Measurements from ENCODE around the gene TCF15.

Gene TCF15, protein sequence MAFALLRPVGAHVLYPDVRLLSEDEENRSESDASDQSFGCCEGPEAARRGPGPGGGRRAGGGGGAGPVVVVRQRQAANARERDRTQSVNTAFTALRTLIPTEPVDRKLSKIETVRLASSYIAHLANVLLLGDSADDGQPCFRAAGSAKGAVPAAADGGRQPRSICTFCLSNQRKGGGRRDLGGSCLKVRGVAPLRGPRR

DNA sequence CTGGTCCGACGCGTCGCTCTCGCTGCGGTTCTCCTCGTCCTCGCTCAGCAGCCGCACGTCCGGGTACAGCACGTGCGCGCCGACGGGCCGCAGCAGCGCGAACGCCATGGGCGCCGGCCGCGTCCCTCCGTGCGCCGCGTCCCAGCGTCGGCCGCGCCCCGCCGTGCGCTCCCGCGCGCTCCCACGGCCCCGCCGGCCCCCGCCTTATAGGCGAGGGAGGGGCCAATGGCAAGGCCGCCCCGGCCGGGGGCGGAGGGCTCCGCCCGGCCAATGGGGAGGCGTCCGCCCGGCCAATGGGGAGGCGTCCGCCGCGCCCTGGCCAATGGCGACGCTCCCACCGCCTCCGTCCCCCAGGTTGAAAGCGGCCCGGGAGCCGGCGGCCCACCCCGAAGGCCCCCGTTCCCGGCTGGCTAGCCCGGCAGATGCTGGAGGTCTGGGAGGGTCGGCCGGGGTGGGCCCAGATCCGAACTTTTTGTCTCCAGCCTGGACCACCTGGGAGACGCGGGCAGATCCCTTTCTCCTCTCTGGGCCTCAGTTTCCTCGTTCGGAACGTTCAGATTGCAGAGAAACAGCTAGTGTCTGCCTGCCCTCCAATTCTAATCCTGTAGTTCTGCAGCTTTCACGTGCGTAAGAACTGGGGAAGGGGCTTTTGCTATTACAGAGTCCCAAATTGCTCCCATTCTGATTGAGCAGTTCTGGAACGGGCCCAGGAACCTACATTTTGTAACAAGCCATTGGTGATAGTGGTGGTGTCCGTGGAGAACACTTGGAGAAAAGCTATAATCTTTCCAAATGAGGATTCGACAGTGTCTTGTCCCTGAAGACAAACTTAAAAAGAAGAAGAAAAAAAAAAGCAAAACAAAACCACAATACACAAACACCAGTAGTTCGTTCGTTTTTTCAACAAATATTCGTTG, at the start of gene TCF15:
TCF15 (minus strand) TSS at position 180 of the 917 bp plus-strand sequence; CDS start at position 108, 72 bp downstream.
- Mint-ChIP-seq H3K27me3 (peaks cover 61 to 77% of the 10 kb centered on the region in 2 donors), H3K36me3 (no peaks in the 10 kb centered on the region)
- DNase-seq, result no peak

DNA sequence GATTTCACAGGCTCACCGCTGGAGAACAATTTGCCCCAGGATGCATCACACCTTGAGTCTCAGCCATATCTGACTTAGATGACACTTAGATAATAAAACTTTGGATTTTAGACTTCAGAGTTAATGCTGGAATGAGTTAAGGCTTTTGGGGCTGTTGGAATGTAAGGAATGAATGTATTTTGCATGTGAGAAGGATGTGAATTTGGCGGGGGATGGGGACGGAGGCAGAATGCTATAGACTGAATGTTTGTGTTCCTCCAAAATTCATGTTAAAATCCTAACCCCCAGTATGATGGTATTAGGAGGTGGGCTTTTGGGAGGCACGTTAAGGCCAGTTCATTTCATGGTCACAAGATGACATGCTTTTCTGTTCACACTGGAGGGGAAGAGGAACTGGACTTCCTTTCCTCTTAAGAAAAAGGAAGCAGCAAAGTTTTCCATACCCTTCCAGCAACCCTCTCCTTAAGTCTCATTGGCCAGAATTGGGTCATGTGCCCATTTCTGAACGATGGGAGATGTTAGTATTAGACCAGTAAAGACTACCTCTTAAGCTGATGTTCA, 48.7 kb upstream of the TCF15 start:
- Mint-ChIP-seq H3K27me3 (peaks cover 58 to 60% of the 10 kb centered on the region in 2 donors), H3K4me1 (peaks cover 26 to 37% of the 10 kb centered on the region in 2 donors), H3K9me3 (no peaks in the 10 kb centered on the region), H3K27ac (no peak overlapping the region), H3K4me3 (no peak overlapping the region), H3K36me3 (peaks cover 5 to 11% of the 10 kb centered on the region in 2 donors)
- DNase-seq (no peak), ATAC-seq (replicated peaks) (no peak)

More for the DNA sequence above, at the start of gene TCF15:
- H3K4me1 Mint-ChIP-seq, result peaks cover 2 to 10% of the 10 kb centered on the region in 2 donors
- no peak within 1 kb of the TSS for H3K4me3 Mint-ChIP-seq
- no peak within 1 kb of the TSS for H3K27ac Mint-ChIP-seq
- ATAC-seq (replicated peaks), result peak in 1 of 2 donors; percentile 48
- H3K9me3 Mint-ChIP-seq, result no peaks in the 10 kb centered on the region

DNA sequence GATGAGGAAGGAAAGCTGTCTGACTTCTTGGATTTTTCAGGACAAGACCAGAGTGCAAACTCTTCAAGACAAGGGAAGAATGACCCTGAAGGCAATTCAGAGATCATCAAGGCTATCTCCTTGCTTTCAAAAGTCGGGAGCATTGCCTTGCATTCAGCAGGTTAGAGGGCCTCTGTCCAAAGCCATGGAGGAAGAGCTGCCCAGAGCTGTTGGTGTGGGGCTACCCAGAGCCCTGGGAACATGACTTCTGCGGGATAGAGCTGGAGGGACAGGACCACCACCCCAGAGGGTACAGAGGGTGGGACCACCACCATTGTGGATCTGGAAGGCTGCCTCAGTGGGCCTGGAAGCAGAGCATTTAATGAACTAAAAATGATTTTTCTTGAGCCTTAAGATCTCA, 48.1 kb upstream of the TCF15 start:
- peaks cover 56 to 57% of the 10 kb centered on the region in 2 donors for H3K27me3 Mint-ChIP-seq
- H3K4me1 Mint-ChIP-seq, result peaks cover 26 to 39% of the 10 kb centered on the region in 2 donors
- H3K36me3 Mint-ChIP-seq, result peaks cover 5 to 10% of the 10 kb centered on the region in 2 donors
- ATAC-seq (replicated peaks) (no peak), DNase-seq (no peak)
- H3K4me3 Mint-ChIP-seq, result no peak overlapping the region
- no peak overlapping the region for H3K27ac Mint-ChIP-seq
- H3K9me3 Mint-ChIP-seq, result no peaks in the 10 kb centered on the region

DNA sequence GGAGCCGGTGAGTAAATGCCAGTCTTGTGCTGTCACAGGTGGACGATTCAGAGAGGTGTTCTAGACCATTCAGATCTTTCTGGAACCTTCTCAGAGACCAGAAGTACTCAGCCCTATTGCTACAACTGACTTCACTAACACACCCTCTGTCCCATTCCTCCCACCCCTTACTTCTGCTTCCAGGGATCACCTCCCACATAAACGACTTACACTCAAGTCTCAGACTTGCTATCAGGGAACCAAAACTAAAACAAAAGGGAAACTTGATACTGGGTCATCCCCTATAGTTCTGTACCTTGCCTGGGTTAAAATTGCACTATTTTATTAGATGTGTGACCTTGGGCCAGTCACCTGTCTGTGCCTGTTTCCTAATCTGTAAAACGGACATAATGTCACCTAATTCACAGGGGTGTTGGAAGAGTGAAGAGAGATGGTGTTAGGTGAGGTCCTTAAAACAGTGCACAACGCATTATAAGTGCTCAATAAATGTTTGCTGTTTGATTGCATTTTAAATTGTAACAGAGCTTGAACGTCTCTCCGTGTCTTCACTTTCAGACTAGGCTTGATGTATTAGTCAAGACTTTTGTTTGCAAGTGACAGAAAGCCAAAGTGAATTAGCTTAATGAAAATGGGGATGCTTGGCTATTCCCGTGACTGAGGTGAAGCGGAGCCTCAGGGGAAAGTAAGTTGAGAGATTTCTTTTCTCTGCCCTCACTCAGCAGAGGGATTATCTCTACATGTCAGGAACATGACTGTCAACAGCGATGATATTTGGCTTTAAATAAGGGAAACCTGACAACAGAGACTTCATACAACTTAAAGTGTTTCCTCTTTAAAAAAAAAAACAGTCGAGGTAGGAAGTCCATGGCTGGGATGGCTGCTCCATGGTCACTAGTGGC, 45.9 kb upstream of the TCF15 start:
- no peak overlapping the region for H3K27ac Mint-ChIP-seq
- H3K4me1 Mint-ChIP-seq, result peaks cover 26 to 42% of the 10 kb centered on the region in 2 donors
- ATAC-seq (replicated peaks), result no peak
- peaks cover 34 to 44% of the 10 kb centered on the region in 2 donors for H3K27me3 Mint-ChIP-seq
- no peak overlapping the region for H3K4me3 Mint-ChIP-seq
- DNase-seq, result no peak
- peaks cover 6 to 9% of the 10 kb centered on the region in 2 donors for H3K36me3 Mint-ChIP-seq
- H3K9me3 Mint-ChIP-seq, result no peaks in the 10 kb centered on the region

DNA sequence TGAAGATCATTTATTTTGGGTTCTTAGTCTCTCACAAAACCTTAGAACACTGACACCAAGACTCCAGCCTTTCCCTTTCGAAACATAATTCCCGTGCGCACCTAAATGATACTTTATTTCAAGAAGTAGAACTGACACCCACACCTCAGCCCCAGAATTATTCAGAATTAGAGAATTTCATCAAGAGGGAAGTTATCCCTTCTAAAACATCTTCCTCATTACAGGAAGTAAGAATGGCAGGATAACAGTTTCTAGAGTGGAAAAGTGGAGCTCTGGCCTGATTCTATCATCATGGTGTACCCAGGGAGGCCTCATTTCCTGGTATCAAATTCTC, 44.3 kb upstream of the TCF15 start:
- Mint-ChIP-seq H3K27ac (no peak overlapping the region), H3K27me3 (peaks cover 31 to 47% of the 10 kb centered on the region in 2 donors), H3K4me3 (peak overlapping the region; percentile 5 to 37), H3K36me3 (peaks cover 22 to 24% of the 10 kb centered on the region in 2 donors), H3K4me1 (peaks cover 30 to 47% of the 10 kb centered on the region in 2 donors), H3K9me3 (no peaks in the 10 kb centered on the region)
- DNase-seq, result no peak
- no peak for ATAC-seq (replicated peaks)

DNA sequence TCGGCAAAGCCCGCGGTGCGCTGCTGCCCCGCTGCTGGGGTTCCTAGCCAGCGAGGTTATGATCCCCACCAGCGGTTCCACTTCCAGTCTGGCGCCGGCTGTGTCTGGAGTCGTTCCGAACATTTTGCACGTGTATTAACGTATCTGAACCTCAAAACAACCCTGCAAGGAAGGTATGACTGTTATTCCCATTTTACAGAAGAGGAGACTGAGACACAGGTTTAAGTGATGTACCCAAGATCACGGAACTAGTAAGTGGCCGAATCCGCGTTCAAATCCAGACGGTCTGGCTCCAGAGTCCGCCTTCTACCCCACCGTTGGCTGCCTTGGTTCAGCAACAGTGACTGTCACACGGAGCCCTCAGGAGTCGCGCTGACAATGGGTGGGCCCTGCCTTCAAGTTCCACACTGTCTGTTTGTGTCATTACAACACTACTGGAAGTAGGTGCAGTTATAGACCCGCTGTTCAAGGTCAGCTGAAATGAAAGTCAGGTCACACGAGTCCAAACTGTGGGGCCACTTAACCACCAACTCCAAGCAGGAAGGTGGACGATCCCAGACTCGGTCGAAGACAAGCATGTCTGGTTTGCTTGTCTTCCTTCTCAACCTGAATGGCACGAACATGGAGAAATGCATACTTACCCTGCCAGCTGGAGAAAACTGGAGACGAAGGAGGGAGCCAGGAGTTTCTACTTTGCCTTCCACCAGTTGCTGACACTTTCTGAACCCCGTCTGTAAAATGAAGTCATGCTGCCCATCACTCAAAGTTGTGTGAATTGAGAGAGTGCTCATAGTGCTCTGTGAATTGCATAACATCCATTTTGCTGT, 43.7 kb upstream of the TCF15 start:
- Mint-ChIP-seq H3K36me3 (peaks cover 28 to 29% of the 10 kb centered on the region in 2 donors), H3K9me3 (no peaks in the 10 kb centered on the region)
- ATAC-seq (replicated peaks), result no peak

DNA sequence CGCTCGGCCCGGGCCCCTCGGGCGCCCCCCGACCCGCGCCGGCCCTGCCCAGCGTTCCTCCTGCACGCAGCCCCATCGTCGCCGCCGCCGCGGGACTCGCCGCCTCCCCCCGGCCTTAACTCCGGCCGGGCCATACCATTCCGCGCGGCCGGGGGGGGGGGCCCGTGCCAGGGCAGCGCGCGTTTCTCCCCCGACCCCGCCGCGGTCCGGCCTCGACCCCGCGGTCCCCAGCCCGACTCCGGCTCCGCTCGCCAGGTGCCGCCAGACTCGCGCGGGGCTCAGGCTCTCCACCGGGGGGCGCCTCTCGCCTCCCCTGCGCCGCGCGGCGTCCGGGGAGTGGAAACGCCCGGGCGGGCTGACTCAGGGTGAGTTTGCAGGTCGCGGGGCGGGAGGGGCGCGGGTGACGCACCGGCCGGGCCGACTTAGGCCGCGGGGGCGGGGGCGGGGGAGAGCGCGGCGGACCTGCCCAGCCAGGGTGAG, 43.0 kb upstream of the TCF15 start, which contains the start of gene SRXN1:
SRXN1 (minus strand) TSS at position 91 of the 480 bp plus-strand sequence; CDS start at position 76, 15 bp downstream.
- peaks cover 35 to 36% of the 10 kb centered on the region in 2 donors for H3K36me3 Mint-ChIP-seq
- H3K4me1 Mint-ChIP-seq, result peaks cover 30 to 47% of the 10 kb centered on the region in 2 donors
- ATAC-seq (replicated peaks) (peak; percentile 91), DNase-seq (peak; percentile 80)
- peak within 1 kb of the TSS; percentile 78 for H3K27ac Mint-ChIP-seq
- no peaks in the 10 kb centered on the region for H3K9me3 Mint-ChIP-seq
- H3K4me3 Mint-ChIP-seq, result peak within 1 kb of the TSS; percentile 85 to 86
- peaks cover 24 to 45% of the 10 kb centered on the region in 2 donors for H3K27me3 Mint-ChIP-seq

More for the DNA sequence above, 43.7 kb upstream of the TCF15 start:
- no peak for DNase-seq
- Mint-ChIP-seq H3K4me1 (peaks cover 30 to 47% of the 10 kb centered on the region in 2 donors), H3K27ac (peak overlapping the region; percentile 78), H3K27me3 (peaks cover 30 to 52% of the 10 kb centered on the region in 2 donors), H3K4me3 (peak overlapping the region; percentile 85 to 86)

DNA sequence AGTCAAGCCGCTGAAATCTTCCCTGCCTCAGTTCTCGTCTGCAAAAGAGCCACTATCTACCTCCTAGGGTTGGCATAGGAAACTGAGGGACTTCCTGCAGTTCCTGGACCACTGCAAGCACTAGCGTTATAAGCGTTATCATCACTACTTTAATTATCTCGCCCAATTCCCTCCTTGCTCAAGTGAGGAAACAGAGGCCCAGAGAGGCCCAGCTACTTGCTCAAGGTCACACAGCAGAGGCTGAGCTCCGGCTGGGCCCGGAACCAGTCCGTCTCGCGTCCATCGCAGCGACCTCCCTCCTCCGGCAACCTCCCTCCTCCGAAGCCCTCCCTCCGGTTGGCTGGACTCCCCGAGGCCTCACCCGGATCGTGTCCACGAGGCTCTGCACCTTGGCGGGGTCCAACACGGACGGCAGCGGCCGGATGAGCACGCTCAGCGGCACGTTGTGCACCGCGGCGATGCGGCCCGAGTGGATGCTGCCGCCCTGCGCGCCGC, 42.6 kb upstream of the TCF15 start:
- H3K9me3 Mint-ChIP-seq, result no peaks in the 10 kb centered on the region
- DNase-seq, result no peak
- peak overlapping the region; percentile 85 to 86 for H3K4me3 Mint-ChIP-seq
- peaks cover 20 to 40% of the 10 kb centered on the region in 2 donors for H3K27me3 Mint-ChIP-seq
- peaks cover 30 to 47% of the 10 kb centered on the region in 2 donors for H3K4me1 Mint-ChIP-seq
- H3K27ac Mint-ChIP-seq, result peak overlapping the region; percentile 73
- ATAC-seq (replicated peaks), result peak in 1 of 2 donors; percentile 16
- H3K36me3 Mint-ChIP-seq, result peaks cover 39 to 41% of the 10 kb centered on the region in 2 donors

DNA sequence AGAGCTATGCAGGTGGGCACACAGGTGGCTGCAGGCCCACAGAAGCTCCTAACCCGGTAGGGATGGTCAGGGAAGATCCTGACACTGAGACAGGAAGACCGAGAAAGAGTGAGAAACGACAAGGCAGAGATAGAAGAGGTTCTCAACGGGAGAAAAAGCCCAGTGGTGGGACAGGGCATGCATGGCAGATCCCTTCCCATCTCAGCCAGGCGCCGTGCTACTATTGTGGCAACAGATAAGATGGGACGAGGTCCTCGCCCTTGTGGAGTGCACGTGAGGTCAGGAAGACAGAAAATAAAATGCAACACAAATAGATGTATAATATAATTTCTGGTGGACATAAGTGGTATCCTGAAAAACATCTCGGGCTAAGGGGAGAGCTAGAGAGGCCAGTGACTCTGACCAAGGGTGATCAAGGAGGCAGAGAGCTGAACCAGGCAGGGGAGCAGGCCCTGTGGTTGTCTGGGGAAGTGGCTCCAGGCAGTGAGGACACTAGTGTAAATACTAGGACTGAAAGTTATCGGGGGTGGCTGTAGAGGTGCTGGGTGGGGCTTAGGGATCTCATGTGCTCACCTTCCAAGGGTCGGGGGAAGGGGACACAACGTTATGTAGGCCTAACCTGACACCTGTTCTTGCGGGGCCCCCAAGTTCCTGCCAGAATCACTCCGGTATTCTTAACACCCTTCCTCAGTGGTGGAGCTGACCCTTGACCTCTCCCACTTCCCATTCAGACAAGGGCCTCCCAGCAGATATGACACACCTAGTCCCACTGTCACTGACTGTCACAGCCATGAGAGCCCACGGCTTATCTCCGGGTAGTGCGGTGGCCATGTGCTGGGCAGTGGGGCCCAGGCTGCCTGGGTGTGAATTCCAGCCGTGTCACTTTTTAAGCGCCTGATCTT, 41.9 kb upstream of the TCF15 start:
- Mint-ChIP-seq H3K9me3 (no peaks in the 10 kb centered on the region), H3K27me3 (peaks cover 20 to 33% of the 10 kb centered on the region in 2 donors), H3K4me3 (peak overlapping the region; percentile 85 to 86), H3K27ac (peak overlapping the region; percentile 73), H3K36me3 (peaks cover 46 to 48% of the 10 kb centered on the region in 2 donors), H3K4me1 (peaks cover 30 to 49% of the 10 kb centered on the region in 2 donors)
- ATAC-seq (replicated peaks) (peak in 1 of 2 donors; percentile 30), DNase-seq (no peak)

DNA sequence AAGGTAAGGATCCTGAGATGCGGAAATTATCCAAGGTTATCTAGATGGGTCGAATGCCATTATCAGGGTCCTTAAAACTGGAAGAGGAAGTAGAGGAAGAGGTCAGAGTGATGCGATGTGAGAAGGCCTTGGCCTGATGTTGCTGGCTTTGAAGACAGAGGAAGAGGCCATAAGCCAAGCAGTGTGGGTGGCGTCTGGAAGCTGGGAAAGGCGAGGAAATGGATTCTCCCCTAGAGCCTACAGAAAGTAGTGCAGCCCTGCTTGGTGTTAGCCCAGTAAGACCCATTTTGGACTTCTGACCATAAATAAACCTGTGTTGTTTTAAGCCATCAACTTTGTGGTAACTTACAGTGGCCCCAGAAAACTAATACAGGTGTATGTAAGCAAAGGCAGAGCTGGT, 40.8 kb upstream of the TCF15 start:
- Mint-ChIP-seq H3K4me1 (peaks cover 30 to 55% of the 10 kb centered on the region in 2 donors), H3K36me3 (peaks cover 51 to 54% of the 10 kb centered on the region in 2 donors), H3K9me3 (no peaks in the 10 kb centered on the region), H3K27ac (peak overlapping the region; percentile 2), H3K4me3 (peak overlapping the region in 1 of 2 donors; percentile 27), H3K27me3 (peaks cover 18 to 30% of the 10 kb centered on the region in 2 donors)
- no peak for ATAC-seq (replicated peaks)
- no peak for DNase-seq

DNA sequence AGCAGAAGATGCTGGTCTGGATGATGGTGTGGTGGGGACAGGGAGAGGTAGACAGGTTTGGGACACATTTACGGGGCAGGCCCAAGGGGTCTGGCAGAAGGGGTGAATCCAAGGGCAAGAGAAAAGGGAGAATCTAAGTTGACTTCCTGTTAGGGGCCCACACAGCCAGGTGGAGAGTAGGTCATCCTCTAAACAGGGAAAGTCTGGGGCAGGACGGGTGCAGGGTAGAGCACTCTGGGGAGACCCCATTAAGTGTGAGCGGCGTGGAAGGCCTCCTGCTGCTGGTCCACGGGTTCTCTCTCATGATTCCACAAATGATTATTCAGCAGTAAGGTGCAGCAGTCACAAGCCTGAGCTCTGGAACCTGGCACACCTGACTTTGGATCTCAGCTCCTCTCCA, 40.2 kb upstream of the TCF15 start:
- peaks cover 30 to 55% of the 10 kb centered on the region in 2 donors for H3K4me1 Mint-ChIP-seq
- no peak overlapping the region for H3K27ac Mint-ChIP-seq
- ATAC-seq (replicated peaks) (no peak), DNase-seq (no peak)
- peaks cover 11 to 24% of the 10 kb centered on the region in 2 donors for H3K27me3 Mint-ChIP-seq
- H3K4me3 Mint-ChIP-seq, result no peak overlapping the region
- no peaks in the 10 kb centered on the region for H3K9me3 Mint-ChIP-seq
- H3K36me3 Mint-ChIP-seq, result peaks cover 56% of the 10 kb centered on the region in 2 donors
